ENCODE measurements around the gene KCTD12.

The KCTD12 gene

DNA sequence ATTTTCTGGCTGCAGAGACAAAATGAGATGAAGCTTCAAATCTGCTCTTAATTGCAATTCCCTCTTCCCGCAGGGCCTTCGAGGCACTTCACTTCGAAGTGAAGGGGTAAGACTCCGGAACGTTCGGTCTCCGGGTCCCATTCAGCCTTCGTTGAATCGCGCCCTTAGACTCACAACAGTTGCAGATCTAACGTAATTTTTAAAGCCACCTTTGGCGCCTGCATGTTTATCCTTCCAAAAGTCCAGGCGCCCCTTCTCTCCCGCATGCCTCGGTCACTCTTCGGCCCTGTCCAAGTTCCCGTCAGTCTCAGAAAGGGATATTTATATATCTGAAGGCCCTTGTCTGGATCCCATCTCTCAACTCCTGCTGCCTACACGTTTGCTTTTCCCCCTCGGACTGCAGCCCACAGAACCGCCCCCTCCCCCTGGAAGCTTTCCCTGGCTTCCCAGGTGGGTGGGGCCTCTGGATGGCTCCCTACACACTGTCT lies 915 bp upstream of the KCTD12 start:
- no peak for DNase-seq (ENCODE audit: low spot score)

DNA sequence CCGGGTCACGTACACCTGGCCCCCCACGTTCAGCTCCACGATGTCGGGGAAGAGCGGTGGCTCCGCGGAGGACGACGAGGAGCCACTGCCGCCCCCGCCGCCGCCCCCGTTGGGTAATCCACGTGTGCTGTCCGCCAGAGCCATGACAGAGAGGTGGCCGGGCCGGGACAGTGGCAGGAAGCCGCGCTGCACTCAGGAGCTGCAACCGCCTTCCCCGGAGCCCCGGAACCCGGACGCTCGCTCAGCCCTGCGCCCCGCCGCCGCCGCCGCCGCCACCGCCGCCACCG lies 257 bp downstream of the KCTD12 start:
- no peak for DNase-seq (ENCODE audit: low spot score)

DNA sequence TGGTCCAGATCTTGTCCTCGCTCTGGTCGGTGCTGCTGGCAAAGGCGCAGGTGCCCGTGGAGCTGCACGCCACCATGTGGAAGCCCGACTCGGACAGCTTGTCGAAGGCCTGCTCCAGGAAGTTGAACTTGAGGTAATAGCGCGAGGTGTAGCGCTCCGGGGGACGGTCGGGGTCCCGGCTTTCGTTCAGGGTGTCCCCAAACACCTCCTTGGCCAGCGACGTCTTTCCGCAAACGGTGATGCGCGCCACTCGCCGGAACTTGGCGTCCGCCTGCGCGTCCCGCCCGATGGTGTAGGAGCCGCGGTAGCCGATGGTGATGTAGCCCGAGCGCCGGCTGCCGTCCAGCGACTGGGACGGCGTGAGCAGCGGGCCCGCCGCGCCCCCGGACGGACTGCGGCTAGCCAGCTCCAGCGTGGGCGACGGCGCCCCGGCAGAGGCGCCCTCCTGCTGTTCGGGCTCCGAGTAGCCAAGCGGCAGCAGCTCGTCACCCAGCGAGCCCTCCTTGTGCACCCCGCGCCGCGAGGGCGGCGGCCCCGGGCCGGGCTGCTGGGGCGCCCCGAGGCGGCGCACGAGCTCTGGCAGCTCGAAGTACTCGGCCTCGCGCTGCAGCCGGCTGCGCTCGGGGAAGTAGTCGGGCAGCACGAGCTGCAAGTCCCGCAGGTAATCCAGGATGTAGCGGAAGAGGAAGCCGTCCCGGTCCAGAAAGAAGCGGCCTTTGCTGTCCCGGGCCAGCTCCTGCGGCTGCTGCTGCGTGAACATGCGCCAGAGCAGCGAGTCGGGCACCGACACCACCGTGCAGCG lies 801 bp downstream of the KCTD12 start:
- DNase-seq (ENCODE audit: low spot score), result peak; percentile 55

DNA sequence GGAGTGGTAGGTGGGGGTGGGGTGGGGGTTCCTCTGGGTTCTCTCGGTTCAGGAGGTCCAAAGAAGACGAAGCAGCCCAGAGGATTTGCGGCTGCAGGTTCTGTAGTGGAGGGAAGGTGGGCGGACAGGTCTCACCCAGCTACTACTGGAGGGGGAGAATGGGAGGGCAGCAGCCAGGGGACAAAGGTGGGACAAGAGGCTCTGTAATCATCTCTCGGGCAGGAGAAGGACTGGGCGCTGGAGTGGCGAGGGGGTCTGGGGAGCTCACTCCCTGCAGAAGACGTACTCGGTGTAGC lies 1.4 kb downstream of the KCTD12 start:
- no peak for DNase-seq (ENCODE audit: low spot score)

DNA sequence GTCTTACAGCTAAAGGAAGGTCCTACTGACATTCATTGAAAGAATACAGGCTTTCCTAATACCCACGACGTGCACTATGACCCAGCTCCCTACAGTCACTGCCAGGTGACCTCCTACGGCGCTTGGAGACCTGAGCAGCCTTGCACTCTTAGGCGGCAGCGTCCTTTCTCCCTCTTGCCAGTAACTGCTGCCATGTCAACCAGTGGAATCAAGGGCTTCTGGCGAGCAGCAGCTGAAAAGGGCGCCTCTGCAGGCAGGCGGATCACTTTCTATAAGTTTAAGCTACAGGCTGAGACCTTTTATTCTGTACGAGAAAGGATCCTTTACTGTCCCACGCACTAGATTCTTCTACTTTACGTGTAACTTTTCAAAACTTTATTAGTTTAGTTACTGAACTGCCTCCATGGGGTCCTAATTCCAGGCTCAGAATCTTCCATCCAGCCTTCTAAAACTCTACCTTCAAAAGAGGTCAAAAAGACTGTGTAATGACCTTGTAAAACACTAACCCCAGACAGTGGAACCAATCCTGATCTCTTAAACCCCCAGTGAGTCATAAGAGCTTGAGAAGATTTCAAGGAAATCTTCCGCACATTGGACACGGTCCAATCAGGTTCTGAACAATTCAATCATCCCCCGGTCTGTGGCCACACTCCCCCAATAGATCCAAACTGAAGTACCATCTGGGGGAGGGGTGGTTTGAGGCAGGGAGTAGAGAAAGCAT lies 1.9 kb downstream of the KCTD12 start:
- no peak for DNase-seq (ENCODE audit: low spot score)

DNA sequence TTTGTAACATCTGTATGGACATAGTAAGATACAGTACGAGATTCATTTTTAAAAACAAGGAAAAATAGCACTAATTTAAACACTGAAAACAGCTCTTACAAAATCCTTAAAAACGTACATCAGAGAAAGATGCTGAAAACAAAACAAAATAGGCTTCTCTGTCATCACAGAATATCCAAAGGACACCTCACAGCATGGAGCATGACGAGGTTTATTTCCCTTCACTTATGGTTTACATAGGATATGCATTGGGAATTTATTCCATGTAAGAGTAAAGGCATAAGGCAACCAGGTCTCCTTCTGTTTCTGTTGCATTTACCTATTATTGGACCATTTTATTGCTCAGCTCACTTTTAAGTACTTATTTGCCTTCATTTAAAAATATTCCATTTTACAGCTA lies 3.0 kb downstream of the KCTD12 start:
- no peak for DNase-seq (ENCODE audit: low spot score)

DNA sequence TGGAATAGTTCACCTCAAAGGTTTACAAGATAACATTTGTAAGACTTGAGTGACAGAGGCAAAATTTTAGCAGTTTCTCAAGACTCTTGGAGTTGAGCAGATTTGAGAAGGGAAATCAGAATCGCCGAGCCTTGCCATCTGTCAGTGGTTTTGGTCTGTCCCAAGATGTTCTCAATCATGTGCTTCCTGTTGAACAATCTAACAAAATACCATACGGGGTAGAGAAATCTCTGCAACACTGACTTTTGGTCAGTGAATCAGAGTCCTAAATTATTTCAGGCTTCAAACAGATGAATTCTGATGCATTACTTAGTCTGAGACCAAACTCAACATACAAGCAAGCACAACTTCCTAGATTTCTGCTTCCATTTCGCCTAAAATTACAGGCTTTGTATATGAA lies 3.8 kb downstream of the KCTD12 start:
- no peak for DNase-seq (ENCODE audit: low spot score)

DNA sequence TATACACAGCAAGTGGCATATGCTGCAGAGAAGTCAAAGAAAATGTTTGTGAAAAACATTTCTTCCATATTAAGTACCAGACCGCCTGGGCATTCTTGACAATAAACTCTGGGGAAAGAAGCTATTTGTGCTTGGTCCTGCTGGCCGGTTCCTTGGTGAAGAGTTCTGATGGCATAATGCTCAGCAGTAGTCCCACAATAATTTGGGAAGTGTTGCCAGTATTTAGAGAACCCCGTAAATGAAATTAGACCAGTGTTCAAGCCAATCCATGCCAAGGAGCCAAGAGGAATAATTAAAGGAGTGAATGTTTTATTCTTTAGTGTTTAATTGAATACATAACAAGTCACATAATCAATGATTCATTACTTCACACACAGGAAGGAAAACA lies 6.3 kb downstream of the KCTD12 start:
- DNase-seq (ENCODE audit: low spot score), result no peak

DNA sequence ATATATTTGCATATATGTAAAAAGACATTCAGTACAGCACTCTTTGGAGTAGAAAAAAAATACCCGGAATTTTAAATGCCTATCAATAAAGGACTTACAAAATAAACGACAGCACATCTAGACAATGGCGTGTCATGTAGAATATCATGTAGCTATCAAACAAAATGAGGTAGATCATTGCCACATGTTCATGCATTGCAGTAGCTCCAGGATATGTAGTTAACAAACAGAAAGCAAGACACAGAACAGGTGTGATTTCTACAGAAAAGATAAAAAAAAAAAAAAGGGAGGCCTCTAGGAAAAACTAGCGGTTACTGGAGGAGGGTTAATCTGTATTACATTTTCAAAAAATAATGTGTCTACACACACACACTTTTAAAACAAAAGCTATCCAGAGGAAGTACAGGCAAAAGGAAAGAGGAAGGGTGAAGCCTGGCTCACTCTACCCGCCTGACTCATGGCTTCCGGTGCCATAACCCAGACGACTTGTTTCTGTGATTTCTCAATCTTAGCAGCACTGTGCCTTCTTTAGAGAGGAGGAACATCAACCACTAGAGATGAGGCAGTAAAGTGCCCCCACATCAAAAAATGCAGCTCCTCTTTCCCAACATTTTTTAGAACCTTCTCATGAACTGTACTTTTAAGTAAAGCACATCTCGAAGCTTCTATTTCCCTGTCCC lies 6.9 kb downstream of the KCTD12 start:
- peak; percentile 82 for DNase-seq (ENCODE audit: low spot score)

DNA sequence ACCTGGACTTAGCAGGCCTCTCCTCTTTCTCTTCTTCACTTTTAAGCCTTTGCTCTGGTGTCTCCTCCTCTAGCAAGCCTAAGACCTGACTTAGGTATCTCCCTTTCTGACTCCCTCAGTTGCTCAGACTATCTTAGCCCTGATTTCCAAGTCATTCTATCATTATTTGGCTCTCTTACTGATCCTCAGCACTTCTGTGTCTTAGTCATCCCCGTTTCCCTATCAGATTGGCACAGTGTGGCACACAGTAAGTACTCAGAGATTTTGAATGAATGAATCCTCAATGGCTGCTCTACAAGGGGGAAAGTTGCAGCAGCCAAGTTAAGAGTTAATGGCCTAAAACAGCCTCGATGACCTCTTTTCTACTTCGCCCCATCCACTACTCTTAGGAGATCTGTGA lies 8.2 kb downstream of the KCTD12 start:
- no peak for DNase-seq (ENCODE audit: low spot score)

DNA sequence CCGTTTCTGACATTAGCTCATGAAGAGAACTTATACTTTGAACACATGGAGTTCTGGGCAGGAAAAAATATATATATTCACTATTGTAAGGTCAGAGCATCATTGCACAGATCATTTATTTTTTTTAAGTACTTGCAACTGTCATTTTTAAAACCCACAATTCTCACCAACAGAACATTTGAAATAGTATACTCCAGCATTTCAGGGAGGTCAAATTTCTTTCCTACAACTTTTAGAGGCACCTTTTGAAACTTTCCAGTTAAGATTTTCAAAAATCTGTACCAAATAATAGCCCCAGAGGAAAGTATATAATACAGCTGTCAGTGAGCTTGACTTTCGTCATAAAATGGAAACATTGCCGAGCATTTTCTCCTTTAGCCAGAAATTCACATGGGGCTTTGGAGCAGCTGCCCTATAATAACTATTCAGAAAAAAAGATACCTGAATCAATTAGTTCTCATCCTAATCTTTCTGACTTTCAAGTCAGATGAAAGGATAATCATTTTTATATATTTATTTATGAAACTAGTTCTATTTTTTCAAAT lies 10.9 kb downstream of the KCTD12 start:
- no peak for DNase-seq (ENCODE audit: low spot score)

DNA sequence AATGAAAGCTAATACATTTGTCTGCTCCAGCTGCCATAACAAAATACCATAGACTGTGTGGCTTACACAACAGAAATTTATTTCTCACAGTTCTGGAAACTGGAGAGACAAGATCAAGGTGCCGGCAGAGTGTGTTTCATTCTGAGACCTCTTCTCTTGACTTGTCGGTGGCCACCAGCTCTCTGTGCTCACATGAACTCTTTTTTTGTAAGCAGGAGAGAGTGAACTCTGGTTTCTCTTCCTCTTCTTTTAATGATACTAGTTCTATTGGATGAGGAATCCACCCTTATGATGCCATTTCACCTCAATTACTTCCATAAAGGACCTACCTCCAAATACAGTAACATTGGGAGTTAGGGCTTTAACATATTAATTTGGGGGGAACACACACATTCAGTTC lies 11.7 kb downstream of the KCTD12 start:
- no peak for DNase-seq (ENCODE audit: low spot score)

DNA sequence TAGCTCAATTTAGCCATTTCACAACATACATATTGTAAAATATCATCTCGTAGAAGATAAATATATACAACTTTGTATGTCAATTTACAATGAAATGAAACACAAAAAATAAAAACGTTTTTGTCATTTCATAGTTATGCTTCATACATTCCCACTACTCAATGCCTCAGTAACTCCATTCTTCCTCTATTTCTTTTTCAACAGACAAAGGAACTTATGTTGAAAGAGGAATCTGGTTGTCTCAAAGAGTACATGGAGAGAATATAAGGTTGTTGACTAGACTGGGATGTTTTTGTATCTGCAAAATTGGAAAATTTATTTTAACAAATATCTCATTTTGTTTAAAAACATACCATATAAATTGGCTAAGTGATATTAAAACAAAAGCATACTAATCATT lies 12.8 kb downstream of the KCTD12 start:
- no peak for DNase-seq (ENCODE audit: low spot score)

DNA sequence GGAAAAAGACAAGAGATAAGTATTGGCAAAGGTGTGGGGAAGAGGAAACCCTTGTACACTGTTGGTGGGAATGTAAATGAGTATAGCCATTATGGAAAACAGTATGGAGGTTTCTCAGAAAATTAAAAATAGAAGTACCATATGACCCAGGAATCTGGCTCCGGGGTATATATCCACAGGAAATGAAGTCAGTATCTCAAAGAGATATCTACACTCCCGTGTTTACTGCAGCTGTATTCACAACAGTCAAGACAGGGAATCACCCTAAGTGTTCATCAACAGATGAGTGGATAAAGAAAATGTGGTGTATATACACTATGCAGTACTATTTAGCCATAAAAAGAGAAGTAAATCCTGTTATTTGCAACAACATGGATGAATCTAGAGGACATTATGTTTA lies 13.5 kb downstream of the KCTD12 start:
- DNase-seq (ENCODE audit: low spot score), result no peak

DNA sequence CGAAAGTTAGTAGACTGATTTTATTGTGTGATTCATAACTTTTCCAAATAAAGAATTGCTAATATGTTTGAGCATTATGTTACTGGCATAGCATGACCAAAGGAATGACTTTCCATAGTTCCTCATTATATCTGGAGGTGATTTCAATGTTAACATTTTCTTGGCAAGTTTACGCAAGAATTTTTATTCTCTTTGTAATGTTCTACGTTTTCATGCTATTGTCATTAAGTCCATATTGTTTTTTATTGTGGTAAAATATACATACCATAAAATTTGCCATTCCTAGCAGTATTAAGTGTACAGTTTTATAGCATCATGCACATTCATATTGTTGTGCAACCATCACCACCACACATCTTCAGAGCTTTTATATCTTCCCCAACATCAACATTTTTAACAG lies 14.8 kb downstream of the KCTD12 start:
- DNase-seq (ENCODE audit: low spot score), result no peak

DNA sequence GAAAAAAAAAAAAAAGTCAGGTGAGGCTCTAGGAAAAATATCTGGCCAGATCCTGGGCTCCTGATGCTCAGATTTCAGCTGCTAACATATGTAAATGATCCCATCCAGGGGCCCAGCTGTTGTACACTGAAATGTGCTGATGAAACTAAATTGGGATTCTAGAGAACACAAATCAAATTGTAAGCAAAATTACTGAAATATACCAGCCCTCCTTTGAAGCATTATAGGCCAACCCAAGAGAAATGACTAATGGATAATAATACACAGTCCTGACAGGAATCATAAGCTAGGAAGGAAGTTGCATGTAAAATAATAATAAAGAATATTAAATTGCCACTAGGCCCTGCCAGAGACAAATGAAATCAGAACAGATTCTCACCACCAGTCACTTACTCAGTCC lies 17.8 kb downstream of the KCTD12 start:
- no peak for DNase-seq (ENCODE audit: low spot score)

DNA sequence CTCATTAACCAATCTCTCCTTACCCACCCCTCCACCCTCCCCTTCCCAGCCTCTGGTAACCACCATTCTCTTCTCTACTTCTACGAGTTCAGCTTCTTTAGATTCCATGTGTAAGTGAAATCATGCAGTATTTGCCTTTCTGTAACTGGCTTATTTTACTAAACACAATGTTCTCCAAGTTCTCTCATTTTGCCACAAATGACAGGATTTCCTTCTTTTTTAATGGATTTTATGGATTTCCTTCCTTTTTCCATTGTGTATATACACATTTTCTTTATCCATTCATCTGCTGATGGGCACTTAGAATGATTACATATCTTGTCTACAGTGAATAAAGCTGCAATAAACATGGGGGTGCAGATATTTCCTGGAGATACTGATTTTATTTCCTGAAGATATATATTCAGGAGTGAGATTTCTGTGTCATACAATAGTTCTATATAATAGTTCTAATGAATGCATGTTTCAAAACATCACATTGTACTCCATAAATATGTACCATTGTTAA lies 20.2 kb downstream of the KCTD12 start:
- no peak for DNase-seq (ENCODE audit: low spot score)

DNA sequence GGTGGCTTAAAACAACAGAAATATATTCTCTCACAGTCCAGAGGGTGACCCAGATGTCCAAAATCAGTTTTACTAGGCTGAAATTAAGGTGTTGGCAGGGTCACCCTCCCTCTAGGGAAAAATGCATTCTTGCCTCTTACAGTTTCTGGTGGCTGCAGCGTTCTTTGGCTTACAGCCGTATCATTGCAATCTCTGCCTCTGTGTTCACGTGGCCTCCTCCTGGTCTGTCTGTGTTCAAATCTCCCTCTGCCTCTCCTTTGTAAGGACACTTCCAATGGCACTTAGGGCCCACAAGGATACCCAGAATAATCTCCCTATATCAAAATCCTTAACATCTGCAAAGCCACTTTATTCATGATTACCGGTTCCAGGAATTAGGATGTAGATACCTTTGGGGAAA lies 21.1 kb downstream of the KCTD12 start:
- no peak for DNase-seq (ENCODE audit: low spot score)

DNA sequence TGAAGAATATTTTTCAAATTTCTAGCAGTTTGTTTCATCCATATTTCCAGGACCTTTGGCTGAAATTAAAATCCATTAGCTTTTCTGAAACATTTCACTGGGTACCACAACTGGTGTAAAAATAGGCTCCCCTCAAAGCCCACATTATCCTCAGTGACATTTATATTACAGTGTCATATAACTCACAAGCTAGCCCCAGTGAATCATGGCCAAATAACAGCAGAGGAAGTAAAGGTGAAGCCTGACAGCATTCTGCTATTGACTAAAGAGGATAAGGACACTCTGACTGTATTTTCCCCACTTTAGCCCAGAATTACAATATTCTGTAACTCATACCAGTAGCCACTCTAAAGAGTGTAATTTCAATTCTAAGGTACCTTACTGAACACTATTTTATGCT lies 21.9 kb downstream of the KCTD12 start:
- DNase-seq (ENCODE audit: low spot score), result no peak

DNA sequence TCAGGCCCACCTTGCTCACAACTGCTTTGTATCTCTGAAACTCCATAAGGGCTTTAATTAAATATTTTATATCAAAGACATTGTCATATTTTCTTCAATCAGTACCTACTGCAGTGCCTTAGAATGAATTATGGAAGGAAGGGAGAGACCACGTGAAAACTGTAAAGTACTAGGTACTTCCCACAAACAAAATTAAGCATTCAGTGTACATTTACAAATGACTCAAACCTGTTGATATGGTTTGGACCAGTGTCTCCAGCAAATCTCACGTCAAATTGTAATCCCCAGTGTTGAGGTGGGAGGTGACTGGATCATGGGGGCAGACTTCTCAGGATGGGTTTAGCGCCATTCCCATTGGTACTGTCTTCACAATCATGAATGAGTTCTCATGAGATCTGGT lies 23.2 kb downstream of the KCTD12 start:
- DNase-seq (ENCODE audit: low spot score), result no peak

DNA sequence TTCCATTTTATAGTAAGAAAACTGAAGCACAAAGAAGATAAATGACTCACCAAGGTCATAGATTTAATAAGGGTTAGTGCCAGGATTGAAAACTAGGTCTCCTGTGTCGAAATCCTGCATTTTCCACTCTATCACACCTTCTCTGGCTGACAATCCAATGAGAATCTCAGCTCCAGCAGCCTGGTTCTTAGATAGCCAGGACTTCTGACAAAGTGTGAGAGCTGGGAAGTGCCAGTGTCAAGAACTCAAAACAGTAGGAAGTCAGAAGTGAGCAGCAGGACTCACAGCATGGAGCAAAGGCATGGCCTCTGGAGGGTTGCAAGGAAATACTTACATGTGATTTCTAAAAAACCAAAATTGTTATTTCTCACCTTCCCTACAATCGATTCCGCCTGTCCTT lies 24.3 kb downstream of the KCTD12 start:
- no peak for DNase-seq (ENCODE audit: low spot score)

DNA sequence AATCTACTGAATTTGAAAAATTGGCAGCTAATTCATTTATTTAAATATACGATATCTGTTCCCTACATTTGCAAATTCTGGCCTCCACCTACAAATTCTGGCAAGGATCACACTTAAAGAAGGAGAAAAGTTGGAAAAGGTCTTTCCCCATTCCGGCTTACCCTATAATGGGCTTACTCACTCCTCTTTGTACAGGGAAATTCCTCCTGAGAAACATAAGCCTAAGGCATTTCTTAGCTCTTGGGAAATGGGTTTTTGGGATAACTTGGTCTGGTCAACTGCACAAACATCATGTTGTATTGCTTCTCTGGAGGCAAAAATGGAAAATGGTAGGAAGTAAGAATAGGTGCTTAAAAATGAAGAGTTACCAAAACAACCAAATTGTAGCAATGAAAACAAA lies 25.5 kb downstream of the KCTD12 start:
- DNase-seq (ENCODE audit: low spot score), result no peak

DNA sequence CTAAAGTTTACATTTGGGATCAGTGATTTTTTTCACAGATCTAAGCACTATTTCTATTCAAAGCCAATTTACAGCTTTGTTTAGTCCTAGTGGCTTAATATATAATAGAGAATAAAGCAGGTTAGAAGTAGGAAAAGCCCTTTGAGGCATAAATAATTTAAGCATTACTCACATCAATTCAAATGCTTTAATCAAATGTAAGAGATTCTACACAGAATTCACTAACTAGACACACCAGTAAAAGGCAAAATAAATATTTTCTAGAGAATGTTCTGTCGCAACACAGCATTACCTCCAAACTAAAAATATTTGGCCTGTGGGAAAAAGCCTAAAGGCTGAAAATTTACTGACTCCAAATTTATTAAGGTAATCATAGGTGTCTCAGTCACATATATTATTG lies 31.3 kb downstream of the KCTD12 start:
- DNase-seq (ENCODE audit: low spot score), result no peak
